Erythroblast (primary cell): ENCODE results near the gene UTS2B.

Experiments
- GATA1 ChIP-seq: IDR thresholded peaks from 2 replicates; pipeline ENCODE4 v1.6.1; 2011; ENCODE audit warnings: low read depth, mild to moderate bottlenecking, control low read depth, low read length, moderate library complexity
- POLR2A ChIP-seq: IDR thresholded peaks from 2 replicates; pipeline ENCODE4 v1.6.1; 2011; ENCODE audit warnings: mild to moderate bottlenecking, low read length

DNA sequence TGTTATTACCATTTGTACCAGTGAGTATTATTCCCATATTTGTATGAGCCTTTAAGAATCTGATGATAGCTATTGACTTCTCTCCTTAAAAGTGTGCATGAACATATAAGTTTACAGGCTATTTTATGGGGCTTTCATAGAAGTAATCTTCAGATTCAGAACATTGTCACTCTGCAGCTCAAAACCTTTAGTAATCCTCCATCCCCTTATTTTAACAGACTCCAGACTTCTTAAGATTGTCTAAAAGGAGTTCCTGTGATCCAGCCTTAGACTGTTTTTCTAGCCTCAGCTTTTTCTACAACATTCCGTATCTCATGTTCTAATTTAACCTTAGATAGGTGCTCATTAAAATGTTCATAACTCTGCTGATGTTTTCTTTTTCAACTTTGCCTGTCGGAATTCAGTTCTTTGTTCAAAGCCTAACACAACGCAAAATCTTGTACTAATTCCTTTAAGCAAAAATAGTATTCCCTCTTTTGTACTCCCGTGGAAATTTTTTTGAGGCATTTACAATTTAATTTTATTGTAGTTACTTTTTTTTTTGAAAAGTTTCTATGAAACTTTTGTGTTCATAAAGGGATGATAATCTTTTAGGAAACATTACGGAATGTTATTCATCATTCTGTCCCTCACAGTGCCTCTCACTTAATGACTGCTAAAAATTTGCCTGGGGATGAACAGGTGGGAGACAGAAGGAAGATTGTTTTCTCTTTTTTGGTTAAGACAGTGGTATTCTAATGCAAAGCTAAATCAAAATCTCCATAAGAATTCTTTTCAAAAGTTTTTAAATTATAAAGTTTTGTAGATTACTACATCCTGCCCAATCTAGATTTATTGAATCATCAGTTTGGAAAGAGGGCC is 38.7 kb upstream of the UTS2B start:
- TF ChIP-seq POLR2A (no peak), GATA1 (no peak)
